Measurements from ENCODE around the gene CRELD2.

CRELD2 gene

GRCh38 chr22:49917974-49918910, at the start of gene CRELD2, which contains the start of gene ALG12:
CRELD2 (plus strand) TSS chr22:49918634; CDS start chr22:49918770, 136 bp downstream.
ALG12 (minus strand) TSS chr22:49918438; CDS start chr22:49913765, 4,673 bp downstream.
- peak; percentile 99 for DNase-seq

GRCh38 chr22:49869086-49869830, 49.2 kb upstream of the CRELD2 start:
- no peak for DNase-seq

GRCh38 chr22:49869845-49870712, 48.4 kb upstream of the CRELD2 start:
- DNase-seq = peak; percentile 52

DNA sequence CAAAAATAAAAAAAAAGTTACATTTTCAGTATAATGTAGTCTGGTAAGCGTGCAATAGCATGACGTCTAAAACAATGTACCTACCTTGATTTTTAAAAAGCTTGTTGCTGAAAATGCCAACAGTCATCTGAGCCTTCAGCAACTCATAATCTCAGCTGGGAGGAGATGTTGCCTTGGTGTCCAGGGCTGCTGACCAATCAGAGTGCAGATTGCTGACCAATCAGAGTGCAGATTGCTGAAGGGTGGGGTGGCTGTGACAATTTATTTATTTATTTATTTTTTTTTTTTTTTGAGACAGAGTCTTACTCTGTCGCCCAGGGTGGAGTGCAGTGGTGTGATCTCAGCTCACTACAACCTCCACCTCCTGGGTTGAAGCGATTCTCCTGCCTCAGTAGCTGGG, 47.0 kb upstream of the CRELD2 start:
- DNase-seq = no peak

DNA sequence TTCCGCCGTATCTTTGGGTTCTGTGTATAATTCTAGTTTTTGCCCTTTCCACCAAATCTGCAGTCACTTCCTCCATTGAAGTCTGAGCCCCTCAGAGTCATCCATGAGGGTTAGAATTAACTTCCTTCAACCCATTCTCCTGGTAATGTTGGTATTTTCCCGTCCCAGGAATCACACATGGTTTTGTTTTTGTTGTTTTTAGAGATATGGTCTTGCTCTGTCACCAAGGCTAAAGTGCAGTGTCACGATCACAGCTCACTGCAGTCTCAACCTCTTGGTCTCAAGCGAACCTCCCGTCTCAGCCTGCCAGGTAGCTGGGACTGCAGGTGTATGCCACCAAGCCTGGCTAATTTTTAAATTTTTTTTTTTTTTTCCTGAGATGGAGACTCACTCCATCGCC, 46.1 kb upstream of the CRELD2 start:
- DNase-seq = no peak

GRCh38 chr22:49873228-49873940, 45.0 kb upstream of the CRELD2 start:
- no peak for DNase-seq

- no peak for DNase-seq
Measured at GRCh38 chr22:49877642-49878041, 40.8 kb upstream of the CRELD2 start.

- DNase-seq = no peak
Measured at GRCh38 chr22:49878206-49878605, 40.2 kb upstream of the CRELD2 start.

- DNase-seq = no peak
Measured at GRCh38 chr22:49879871-49880270, 38.6 kb upstream of the CRELD2 start.

GRCh38 chr22:49880281-49880680, 38.2 kb upstream of the CRELD2 start:
- peak; percentile 11 for DNase-seq

DNA sequence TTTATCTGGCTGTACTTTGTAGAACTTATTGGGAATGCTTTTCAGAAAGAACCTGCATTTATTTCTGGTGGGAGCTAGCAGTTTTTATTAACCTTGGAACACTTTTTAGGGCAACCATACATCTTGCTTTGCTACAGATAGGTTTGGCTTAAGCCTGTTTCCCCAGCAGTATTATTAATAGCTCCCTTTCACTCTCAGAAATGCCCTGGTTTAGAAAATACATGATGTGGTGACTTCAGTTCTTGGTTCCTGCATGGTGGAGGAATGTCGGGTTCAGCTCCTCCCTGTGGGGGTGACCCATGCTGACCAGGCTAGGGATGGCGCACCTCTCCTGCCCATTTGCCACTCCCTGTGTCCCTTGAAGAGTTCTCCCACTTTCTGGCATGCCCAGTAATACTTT, 36.6 kb upstream of the CRELD2 start:
- no peak for DNase-seq

- DNase-seq = no peak
Measured at GRCh38 chr22:49882519-49883293, 35.7 kb upstream of the CRELD2 start.

DNA sequence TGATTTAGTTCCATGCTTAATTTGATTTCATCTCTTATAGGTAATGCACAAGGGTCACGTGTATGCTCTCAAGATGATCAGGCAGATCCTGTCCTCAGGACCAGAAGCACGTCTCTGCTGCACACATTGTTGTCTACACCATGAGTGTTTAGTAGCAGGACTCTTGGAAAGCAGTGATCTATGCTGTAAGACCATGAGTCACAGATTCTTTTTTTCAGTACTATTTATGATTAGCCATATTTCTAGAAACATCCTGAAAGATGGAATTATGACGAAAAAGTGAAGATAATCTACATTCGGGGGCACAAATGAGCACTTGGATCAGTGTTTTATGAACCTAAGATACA, 35.2 kb upstream of the CRELD2 start:
- no peak for DNase-seq

- DNase-seq = no peak
Measured at GRCh38 chr22:49884075-49884474, 34.4 kb upstream of the CRELD2 start.

DNA sequence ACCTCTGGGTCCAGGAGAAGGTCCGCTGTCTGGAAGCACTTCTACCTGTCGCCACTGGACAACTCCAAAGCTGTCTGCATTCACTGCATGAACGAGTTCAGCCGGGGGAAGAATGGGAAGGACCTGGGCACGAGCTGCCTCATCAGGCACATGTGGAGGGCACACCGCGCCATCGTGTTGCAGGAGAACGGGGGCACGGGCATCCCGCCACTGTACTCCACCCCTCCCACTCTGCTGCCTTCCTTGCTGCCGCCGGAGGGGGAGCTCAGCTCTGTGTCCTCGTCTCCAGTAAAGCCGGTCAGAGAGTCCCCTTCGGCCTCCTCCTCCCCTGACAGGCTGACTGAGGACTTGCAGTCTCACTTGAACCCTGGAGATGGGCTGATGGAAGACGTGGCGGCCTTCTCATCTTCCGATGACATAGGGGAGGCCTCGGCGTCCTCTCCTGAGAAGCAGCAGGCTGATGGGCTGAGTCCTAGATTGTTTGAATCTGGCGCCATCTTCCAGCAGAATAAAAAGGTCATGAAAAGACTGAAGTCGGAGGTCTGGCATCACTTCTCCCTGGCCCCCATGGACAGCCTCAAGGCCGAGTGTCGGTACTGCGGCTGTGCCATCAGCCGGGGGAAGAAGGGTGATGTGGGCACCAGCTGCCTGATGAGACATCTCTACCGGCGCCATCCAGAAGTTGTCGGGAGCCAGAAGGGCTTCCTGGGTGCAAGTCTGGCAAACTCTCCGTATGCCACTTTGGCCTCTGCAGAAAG, 33.8 kb upstream of the CRELD2 start:
- DNase-seq = no peak

DNA sequence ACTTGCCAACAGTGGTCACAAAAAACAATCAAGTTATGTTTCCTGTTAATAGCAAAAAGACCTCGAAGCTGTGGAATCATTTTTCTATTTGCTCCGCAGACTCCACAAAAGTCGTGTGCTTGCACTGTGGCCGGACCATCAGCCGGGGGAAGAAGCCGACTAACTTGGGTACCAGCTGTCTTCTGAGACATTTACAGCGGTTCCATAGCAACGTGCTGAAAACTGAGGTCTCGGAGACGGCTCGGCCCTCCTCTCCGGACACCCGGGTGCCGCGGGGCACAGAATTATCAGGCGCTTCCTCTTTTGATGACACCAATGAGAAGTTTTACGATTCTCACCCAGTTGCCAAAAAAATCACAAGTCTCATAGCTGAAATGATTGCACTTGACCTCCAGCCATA, 33.2 kb upstream of the CRELD2 start:
- no peak for DNase-seq

- no peak for DNase-seq
Measured at GRCh38 chr22:49885881-49886280, 32.6 kb upstream of the CRELD2 start.

DNA sequence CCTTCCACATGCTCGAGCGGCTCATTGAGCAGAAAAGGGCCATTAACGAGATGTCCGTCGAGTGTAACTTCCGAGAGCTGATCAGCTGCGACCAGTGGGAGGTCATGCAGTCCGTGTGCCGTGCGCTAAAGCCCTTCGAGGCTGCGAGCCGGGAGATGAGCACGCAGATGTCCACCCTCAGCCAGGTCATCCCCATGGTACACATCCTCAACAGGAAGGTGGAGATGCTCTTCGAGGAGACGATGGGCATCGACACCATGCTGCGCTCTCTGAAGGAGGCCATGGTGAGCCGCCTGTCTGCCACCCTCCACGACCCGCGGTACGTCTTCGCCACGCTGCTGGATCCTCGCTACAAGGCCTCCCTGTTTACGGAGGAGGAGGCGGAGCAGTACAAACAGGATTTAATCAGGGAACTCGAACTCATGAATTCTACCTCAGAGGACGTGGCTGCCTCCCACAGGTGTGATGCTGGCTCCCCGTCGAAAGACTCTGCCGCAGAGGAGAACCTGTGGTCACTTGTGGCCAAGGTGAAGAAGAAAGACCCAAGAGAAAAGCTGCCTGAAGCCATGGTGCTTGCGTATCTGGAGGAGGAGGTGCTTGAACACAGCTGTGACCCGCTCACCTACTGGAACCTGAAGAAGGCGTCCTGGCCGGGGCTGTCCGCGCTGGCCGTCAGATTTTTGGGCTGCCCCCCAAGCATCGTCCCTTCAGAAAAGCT, 31.9 kb upstream of the CRELD2 start:
- DNase-seq = no peak

DNA sequence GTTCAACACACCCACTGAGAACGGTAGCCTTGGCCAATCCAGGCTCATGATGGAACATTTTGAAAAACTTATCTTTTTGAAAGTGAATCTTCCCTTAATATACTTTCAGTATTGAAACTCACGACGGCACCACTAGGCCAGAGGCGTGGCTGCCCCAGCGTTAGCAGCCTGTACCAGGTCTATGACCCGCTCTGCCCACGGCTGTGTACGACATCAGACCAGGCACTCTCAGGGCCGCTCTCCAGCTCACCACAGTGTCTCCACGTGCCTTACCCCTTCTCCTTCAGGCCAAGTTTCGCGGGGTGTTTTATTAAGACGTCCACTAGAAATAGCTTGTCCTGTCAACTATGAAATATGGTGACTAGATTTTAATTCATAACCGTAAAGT, 31.4 kb upstream of the CRELD2 start:
- no peak for DNase-seq

GRCh38 chr22:49887702-49888101, 30.7 kb upstream of the CRELD2 start:
- DNase-seq = no peak

Measured in activated CD4-positive, alpha-beta T cell treated with anti-CD3 and anti-CD28 coated beads, Interleukin-10, Interleukin-2, amounts not matched to agents 100 ng/mL and 50 ng/mL, durations not matched to agents 16 hours and 8 hours (primary cell).